HCT116 (cell line): ENCODE measurements around the gene MCTP2. TPM values are rescaled to one million over a fixed set of nuclear protein-coding genes. Genes with fewer than 3 reads are reported as not detected.

Experiments
- ATAC-seq: fragments of 200-7000 bp; cut with Tn5 transposase; 2 replicates; pipeline ENCODE4 v1.9.1; 2020; ENCODE audit warnings: mild to moderate bottlenecking, moderate library complexity
- BruUV-seq: library from RNA; stranded (reverse); fragments of 400-500 nt; replicated peaks from 2 replicates; lab custom pipeline; 2021; lab: Mats Ljungman, UMichigan
- CTCF ChIA-PET: fragments of 300-600 bp; sonication (Branson Sonifier 250); formaldehyde crosslinking; loops from one replicate; lab custom pipeline; 2021; ENCODE audit warnings: antibody characterized with exemption; lab: Charles Lee
- POLR2A ChIA-PET: fragments of 300-600, 350-600 bp; sonication (Branson Sonifier 250); formaldehyde crosslinking; loops from one replicate; lab custom pipeline; 2021; ENCODE audit warnings: antibody characterized with exemption; lab: Charles Lee
- RAD21 ChIA-PET, 2 experiments: fragments of 300-600 bp; sonication (Branson Sonifier 250); formaldehyde crosslinking; loops; one replicate each; lab custom pipeline; 2023; ENCODE audit warnings: low total read pairs in 2 of 2; ENCODE audit not compliant: uncharacterized antibody in 2 of 2, unreplicated experiment in 2 of 2, low non-redundant PET in 1 of 2; lab: Charles Lee
- DNase-seq: peaks from one replicate; pipeline ENCODE4 v3.0.0-alpha.2; 2010; ENCODE audit warnings: low read depth, low spot score
- H2AFZ ChIP-seq: fragments of 200-600 bp; shearing (Covaris generic), sonication (generic); 2 replicates; pipeline ENCODE4 v1.6.1; 2017; ENCODE audit warnings: low read depth, mixed run types, mixed read lengths, antibody characterized with exemption, low read length; ENCODE audit not compliant: poor library complexity, severe bottlenecking
- H3K27ac ChIP-seq: 2 replicates; pipeline ENCODE4 v1.5.1; 2012; ENCODE audit warnings: low read depth, low read length
- H3K27me3 ChIP-seq: fragments of 200-600 bp; sonication (generic); 2 replicates; pipeline ENCODE4 v1.6.1; 2016; ENCODE audit warnings: mixed run types, low read length, mixed read lengths; ENCODE audit not compliant: insufficient read depth
- H3K36me3 ChIP-seq, 2 experiments: fragments of 200-500 bp in 1 of 2; fragments of 200-600 bp in 1 of 2; sonication (Bioruptor generic) in 1 of 2; sonication (generic) in 1 of 2; 2 replicates each; pipeline versions ENCODE4 v1.5.1 to v1.6.1; 2014 to 2016; ENCODE audit warnings: low read length in 2 of 2, inconsistent platforms in 1 of 2, mixed read lengths in 1 of 2, mixed run types in 1 of 2; ENCODE audit not compliant: insufficient read depth in 2 of 2, control insufficient read depth in 1 of 2
- H3K4me1 ChIP-seq, 2 experiments: fragments of 200-600 bp in 1 of 2; sonication (generic) in 1 of 2; 2 replicates each; pipeline versions ENCODE4 v1.5.1 to v1.6.1; 2012 to 2017; ENCODE audit warnings: low read length in 2 of 2, inconsistent platforms in 1 of 2, mild to moderate bottlenecking in 1 of 2, mixed read lengths in 1 of 2, mixed run types in 1 of 2, moderate library complexity in 1 of 2; ENCODE audit not compliant: insufficient read depth in 2 of 2, control insufficient read depth in 1 of 2
- H3K4me2 ChIP-seq: fragments of 200-600 bp; sonication (generic); 2 replicates; pipeline ENCODE4 v1.6.1; 2017; ENCODE audit warnings: mixed run types, low read length, mixed read lengths
- H3K4me3 ChIP-seq, 2 experiments: fragments of 200-600 bp in 1 of 2; sonication (generic) in 1 of 2; replicated peaks in 1 of 2; 2 replicates each; pipeline ENCODE4 v1.5.1; 2011 to 2016; ENCODE audit warnings: low read length in 2 of 2, control low read depth in 1 of 2, low read depth in 1 of 2, mild to moderate bottlenecking in 1 of 2, mixed read lengths in 1 of 2, mixed run types in 1 of 2
- H3K79me2 ChIP-seq: fragments of 200-600 bp; sonication (generic); 2 replicates; pipeline ENCODE4 v1.6.1; 2017; ENCODE audit warnings: mild to moderate bottlenecking, mixed run types, low read length, moderate library complexity, mixed read lengths; ENCODE audit not compliant: insufficient read depth
- H3K9ac ChIP-seq: fragments of 200-600 bp; sonication (generic); 2 replicates; pipeline ENCODE4 v1.6.1; 2016; ENCODE audit warnings: low read length, mixed read lengths
- H3K9me2 ChIP-seq: fragments of 200-600 bp; sonication (generic), shearing (Covaris generic); 2 replicates; pipeline ENCODE4 v1.6.1; 2017; ENCODE audit warnings: mixed run types, mild to moderate bottlenecking, moderate library complexity; ENCODE audit not compliant: insufficient read depth
- H3K9me3 ChIP-seq, 2 experiments: fragments of 200-500 bp in 1 of 2; fragments of 200-600 bp in 1 of 2; sonication (Bioruptor generic) in 1 of 2; sonication (generic) in 1 of 2; 2 replicates each; pipeline ENCODE4 v1.6.1; 2014 to 2017; ENCODE audit warnings: low read length in 2 of 2, mixed read lengths in 2 of 2, inconsistent platforms in 1 of 2, low read depth in 1 of 2, mild to moderate bottlenecking in 1 of 2, mixed run types in 1 of 2, moderate library complexity in 1 of 2; ENCODE audit not compliant: control insufficient read depth in 1 of 2, insufficient read depth in 1 of 2
- H4K20me1 ChIP-seq: fragments of 200-600 bp; sonication (generic), shearing (Covaris generic); 2 replicates; pipeline ENCODE4 v1.6.1; 2017; ENCODE audit warnings: mixed run types, mild to moderate bottlenecking, moderate library complexity; ENCODE audit not compliant: insufficient read depth
- ATF3 ChIP-seq: IDR thresholded peaks from 2 replicates; pipeline ENCODE4 v1.6.1; 2012
- CBX3 ChIP-seq: IDR thresholded peaks from 2 replicates; pipeline ENCODE4 v1.6.1; 2012; ENCODE audit warnings: low read depth
- CEBPB ChIP-seq: IDR thresholded peaks from 2 replicates; pipeline ENCODE4 v1.6.1; 2012; ENCODE audit warnings: low read depth
- EGR1 ChIP-seq: IDR thresholded peaks from 2 replicates; pipeline ENCODE4 v1.6.1; 2012; ENCODE audit warnings: low read depth
- ELF1 ChIP-seq: IDR thresholded peaks from 2 replicates; pipeline ENCODE4 v1.6.1; 2012; ENCODE audit warnings: low read depth, borderline replicate concordance
- JUND ChIP-seq: IDR thresholded peaks from 2 replicates; pipeline ENCODE4 v1.6.1; 2012
- POLR2A ChIP-seq: IDR thresholded peaks from 2 replicates; pipeline ENCODE4 v1.7.0; 2011; ENCODE audit warnings: borderline replicate concordance; ENCODE audit not compliant: insufficient read depth, insufficient read length; ENCODE audit errors: extremely low read depth
- RAD21 ChIP-seq: IDR thresholded peaks from 2 replicates; pipeline ENCODE4 v1.6.1; 2012; ENCODE audit warnings: low read depth, mild to moderate bottlenecking
- REST ChIP-seq: IDR thresholded peaks from 2 replicates; pipeline ENCODE4 v1.6.1; 2012; ENCODE audit warnings: low read depth
- SIN3A ChIP-seq: IDR thresholded peaks from 2 replicates; pipeline ENCODE4 v1.6.1; 2012; ENCODE audit warnings: low read depth
- SRF ChIP-seq: IDR thresholded peaks from 2 replicates; pipeline ENCODE4 v1.6.1; 2012; ENCODE audit warnings: low read depth
- YY1 ChIP-seq: IDR thresholded peaks from 2 replicates; pipeline ENCODE4 v1.6.1; 2011; ENCODE audit warnings: low read length, low read depth, moderate library complexity, mild to moderate bottlenecking; ENCODE audit not compliant: insufficient replicate concordance; ENCODE audit errors: extremely low read depth
- ZBTB33 ChIP-seq: IDR thresholded peaks from 2 replicates; pipeline ENCODE4 v1.6.1; 2011; ENCODE audit warnings: mild to moderate bottlenecking, low read length, moderate library complexity; ENCODE audit not compliant: insufficient replicate concordance; ENCODE audit errors: extremely low read depth
- intact Hi-C: fragments of 100-400 bp; cut with micrococcal nuclease; formaldehyde crosslinking; loops from 2 replicates; pipeline ENCODE4 v1.10.0; 2022
- total RNA-seq: library from RNA; stranded (reverse); gene quantifications from one replicate; pipeline ENCODE4 v1.2.1, GENCODE V29; 2021; ENCODE audit not compliant: unreplicated experiment

The MCTP2 gene
- total RNA-seq, 1 experiment from 2014 or later: 12.9 TPM

GRCh38 chr15:94270570-94270969 lies 39.2 kb downstream of the MCTP2 start:
- no peak overlapping the region for H3K27ac ChIP-seq
- H2AFZ ChIP-seq: no peak overlapping the region
- no peak overlapping the region for H3K4me2 ChIP-seq
- H3K9ac ChIP-seq: no peak overlapping the region
- ATAC-seq (no peak), DNase-seq (no peak)
- ChIA-PET RAD21 (no interaction called here), POLR2A (no interaction called here), CTCF (no interaction called here)
- no peaks in the 10 kb centered on the region for H3K9me3 ChIP-seq
- no TSS peak for BruUV-seq
- no peak for TF ChIP-seq CEBPB
- no peak for TF ChIP-seq RAD21
- TF ChIP-seq SRF: no peak
- TF ChIP-seq ELF1: no peak
- TF ChIP-seq ATF3: no peak
- no peak for TF ChIP-seq YY1
- TF ChIP-seq SIN3A: no peak
- no peak for TF ChIP-seq CBX3
- no peak for TF ChIP-seq REST
- no peak for TF ChIP-seq EGR1
- no peak for TF ChIP-seq ZBTB33
- TF ChIP-seq JUND: no peak
- TF ChIP-seq POLR2A: no peak
- no peaks in the 10 kb centered on the region for H3K4me1 ChIP-seq
- intact Hi-C loops: no loop called here
- no peaks in the 10 kb centered on the region for H3K9me2 ChIP-seq
- no peaks in the 10 kb centered on the region for H3K36me3 ChIP-seq
- no peaks in the 10 kb centered on the region for H4K20me1 ChIP-seq
- H3K79me2 ChIP-seq: no peaks in the 10 kb centered on the region
- H3K27me3 ChIP-seq: no peaks in the 10 kb centered on the region
- no peak overlapping the region for H3K4me3 ChIP-seq
